Trophoblast cell (in vitro differentiated cells and primary cell): ENCODE data around the gene GOT2.
"Not testable (repeated sequence)": the region's sequence is repeated elsewhere in the genome, so short reads cannot be mapped to it uniquely, and the experiment has no call there.

ENCODE experiments used
- DNase-seq, 2 donors: peaks; one replicate each; pipeline ENCODE4 v3.0.0-alpha.2; 2016
- H2AFZ ChIP-seq: 2 replicates; pipeline ENCODE4 v1.6.1; 2013; ENCODE audit warnings: low read length, moderate library complexity, mild to moderate bottlenecking; ENCODE audit not compliant: insufficient read depth, poor library complexity
- H2AK5ac ChIP-seq: 2 replicates; pipeline ENCODE4 v1.6.1; 2013; ENCODE audit warnings: mild to moderate bottlenecking, low read length
- H2BK120ac ChIP-seq: 2 replicates; pipeline ENCODE4 v1.6.1; 2013; ENCODE audit warnings: low read length, mild to moderate bottlenecking, moderate library complexity; ENCODE audit not compliant: insufficient read depth, poor library complexity
- H2BK12ac ChIP-seq: 2 replicates; pipeline ENCODE4 v1.6.1; 2013; ENCODE audit warnings: mild to moderate bottlenecking, low read length, moderate library complexity
- H2BK5ac ChIP-seq: 2 replicates; pipeline ENCODE4 v1.6.1; 2013; ENCODE audit warnings: low read length, low read depth, moderate library complexity, mild to moderate bottlenecking; ENCODE audit not compliant: poor library complexity
- H3K14ac ChIP-seq: 2 replicates; pipeline ENCODE4 v1.6.1; 2013; ENCODE audit warnings: mild to moderate bottlenecking, low read length
- H3K18ac ChIP-seq: 2 replicates; pipeline ENCODE4 v1.6.1; 2013; ENCODE audit warnings: mild to moderate bottlenecking, low read length
- H3K23ac ChIP-seq: 2 replicates; pipeline ENCODE4 v1.6.1; 2013; ENCODE audit warnings: low read length
- H3K27ac ChIP-seq: 2 replicates; pipeline ENCODE4 v1.5.1; 2013; ENCODE audit warnings: low read depth, mild to moderate bottlenecking, inconsistent platforms, low read length, moderate library complexity
- H3K27me3 ChIP-seq: 2 replicates; pipeline ENCODE4 v1.6.1; 2013; ENCODE audit warnings: inconsistent platforms, mild to moderate bottlenecking, low read length, moderate library complexity; ENCODE audit not compliant: insufficient read depth
- H3K36me3 ChIP-seq, 2 experiments: 1 replicate in 1 of 2; 2 replicates in 1 of 2; pipeline ENCODE4 v1.6.1; 2013; ENCODE audit warnings: low read length in 2 of 2, mild to moderate bottlenecking in 2 of 2, moderate library complexity in 1 of 2; ENCODE audit not compliant: insufficient read depth in 2 of 2, control insufficient read depth in 1 of 2
- H3K4ac ChIP-seq: 2 replicates; pipeline ENCODE4 v1.6.1; 2013; ENCODE audit warnings: low read depth, mild to moderate bottlenecking, low read length, moderate library complexity
- H3K4me1 ChIP-seq, 2 experiments: 1 replicate in 1 of 2; 2 replicates in 1 of 2; pipeline ENCODE4 v1.6.1; 2013; ENCODE audit warnings: low read length in 2 of 2, mild to moderate bottlenecking in 2 of 2, moderate library complexity in 1 of 2; ENCODE audit not compliant: insufficient read depth in 2 of 2, control insufficient read depth in 1 of 2
- H3K4me2 ChIP-seq: 2 replicates; pipeline ENCODE4 v1.6.1; 2013; ENCODE audit warnings: inconsistent platforms, mild to moderate bottlenecking, low read length, moderate library complexity
- H3K4me3 ChIP-seq: 2 replicates; pipeline ENCODE4 v1.5.1; 2013; ENCODE audit warnings: mild to moderate bottlenecking, low read depth, low read length, inconsistent platforms
- H3K79me1 ChIP-seq: one replicate; pipeline ENCODE4 v1.6.1; 2013; ENCODE audit warnings: low read length
- H3K79me2 ChIP-seq: 2 replicates; pipeline ENCODE4 v1.6.1; 2013; ENCODE audit warnings: low read length, mild to moderate bottlenecking; ENCODE audit not compliant: control insufficient read depth, insufficient read depth, poor library complexity
- H3K9ac ChIP-seq: 2 replicates; pipeline ENCODE4 v1.6.1; 2013; ENCODE audit warnings: mild to moderate bottlenecking, low read length
- H3K9me3 ChIP-seq: 2 replicates; pipeline ENCODE4 v1.6.1; 2013; ENCODE audit warnings: low read depth, mild to moderate bottlenecking, control low read depth, inconsistent platforms, low read length; ENCODE audit not compliant: insufficient read depth
- H4K12ac ChIP-seq: 2 replicates; pipeline ENCODE4 v1.6.1; 2013; ENCODE audit warnings: low read depth, mild to moderate bottlenecking, low read length, moderate library complexity
- H4K8ac ChIP-seq: 2 replicates; pipeline ENCODE4 v1.6.1; 2013; ENCODE audit warnings: low read depth, mild to moderate bottlenecking, low read length, moderate library complexity
- H4K91ac ChIP-seq: one replicate; pipeline ENCODE4 v1.6.1; 2013; ENCODE audit warnings: low read depth, mild to moderate bottlenecking, low read length, moderate library complexity
- WGBS: extraction: QIAGEN DNeasy Blood & Tissue Kit; methylation state at CpG from one replicate; pipeline ENCODE4 v1.1.7; 2013; ENCODE audit warnings: missing lambda C conversion rate; ENCODE audit not compliant: insufficient read length, insufficient coverage; ENCODE audit errors: extremely low coverage; 5-methylcytosine and 5-hydroxymethylcytosine counted together

Gene GOT2

GRCh38 chr16:58665200-58665599, 68.9 kb downstream of the GOT2 start:
- Histone ChIP-seq H3K79me2 (no peaks in the 10 kb centered on the region), H3K4me3 (no peak overlapping the region), H4K8ac (no peak overlapping the region), H3K36me3 (peaks cover 12 to 23% of the 10 kb centered on the region in 2 experiments), H2AFZ (no peak overlapping the region), H4K12ac (no peak overlapping the region), H3K23ac (no peak overlapping the region), H3K9ac (no peak overlapping the region), H3K18ac (no peak overlapping the region), H3K79me1 (no peaks in the 10 kb centered on the region), H2AK5ac (no peak overlapping the region), H3K4ac (no peak overlapping the region), H2BK120ac (no peak overlapping the region), H3K27ac (no peak overlapping the region), H3K4me2 (no peak overlapping the region), H3K4me1 (no peaks in the 10 kb centered on the region), H3K9me3 (peaks cover 2% of the 10 kb centered on the region), H2BK5ac (no peak overlapping the region), H2BK12ac (no peak overlapping the region), H3K14ac (no peak overlapping the region), H3K27me3 (no peaks in the 10 kb centered on the region), H4K91ac (no peak overlapping the region)
- no peak for DNase-seq
- no CpG with 5 or more reads among the region's 8 CpGs for WGBS

- H3K79me1 ChIP-seq: no peaks in the 10 kb centered on the region
- H3K23ac ChIP-seq: no peak overlapping the region
Measured at GRCh38 chr16:58661199-58661830, 72.8 kb downstream of the GOT2 start.

GRCh38 chr16:58659911-58660310, 74.2 kb downstream of the GOT2 start:
- no CpG with 5 or more reads among the region's 11 CpGs for WGBS
- H2AFZ ChIP-seq: not testable (repeated sequence)
- peak; percentile 57 to 91 for DNase-seq

More at GRCh38 chr16:58661199-58661830, 72.8 kb downstream of the GOT2 start:
- Histone ChIP-seq H4K91ac (no peak overlapping the region), H3K4me2 (no peak overlapping the region), H2BK5ac (no peak overlapping the region), H3K9me3 (peaks cover 2% of the 10 kb centered on the region), H3K79me2 (no peaks in the 10 kb centered on the region), H3K14ac (no peak overlapping the region), H4K8ac (no peak overlapping the region), H3K27ac (no peak overlapping the region), H3K18ac (no peak overlapping the region), H2AK5ac (no peak overlapping the region), H4K12ac (no peak overlapping the region), H2BK12ac (no peak overlapping the region), H2AFZ (no peak overlapping the region), H3K27me3 (no peaks in the 10 kb centered on the region), H2BK120ac (no peak overlapping the region), H3K4ac (no peak overlapping the region), H3K9ac (no peak overlapping the region), H3K4me1 (no peaks in the 10 kb centered on the region), H3K4me3 (no peak overlapping the region), H3K36me3 (peaks cover 0 to 3% of the 10 kb centered on the region in 2 experiments)
- DNase-seq: peak; percentile 88 to 94
- no CpG with 5 or more reads among the region's 12 CpGs for WGBS

DNA sequence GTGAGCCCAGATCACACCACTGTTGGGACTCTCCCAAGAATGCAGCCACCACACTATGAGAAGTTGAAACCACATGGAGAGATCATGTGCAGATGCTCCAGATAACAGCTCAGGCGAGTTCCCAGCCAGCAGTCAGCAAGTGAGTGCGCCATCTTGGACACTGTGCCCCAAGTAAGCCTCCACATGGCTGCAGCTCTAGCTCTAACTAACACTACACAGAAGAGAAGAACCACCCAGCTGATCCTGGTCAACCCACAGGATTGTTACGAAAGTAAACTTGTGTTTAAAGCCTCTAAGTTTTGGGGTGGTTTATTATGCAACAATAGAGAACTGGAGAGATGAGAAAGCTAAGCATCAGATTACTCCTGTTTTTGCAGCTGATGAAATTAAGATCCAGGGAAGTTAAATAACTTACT, 75.3 kb downstream of the GOT2 start:
- Histone ChIP-seq H3K4ac (no peak overlapping the region), H2AK5ac (no peak overlapping the region), H4K12ac (no peak overlapping the region), H3K79me2 (no peaks in the 10 kb centered on the region), H3K18ac (no peak overlapping the region), H4K91ac (no peak overlapping the region), H4K8ac (no peak overlapping the region), H3K4me3 (no peak overlapping the region), H3K36me3 (no peaks in the 10 kb centered on the region), H2BK120ac (no peak overlapping the region), H2BK5ac (no peak overlapping the region), H3K27ac (no peak overlapping the region), H3K23ac (no peak overlapping the region), H3K14ac (no peak overlapping the region), H3K4me2 (no peak overlapping the region), H3K4me1 (no peaks in the 10 kb centered on the region), H3K79me1 (no peaks in the 10 kb centered on the region), H3K9me3 (no peaks in the 10 kb centered on the region), H3K27me3 (no peaks in the 10 kb centered on the region), H2BK12ac (no peak overlapping the region), H2AFZ (no peak overlapping the region), H3K9ac (no peak overlapping the region)
- DNase-seq: no peak
- WGBS: no CpG with 5 or more reads among the region's 3 CpGs

More at GRCh38 chr16:58659911-58660310, 74.2 kb downstream of the GOT2 start:
- not testable (repeated sequence) for H4K12ac ChIP-seq, H3K9me3 ChIP-seq, H3K4me1 ChIP-seq, H4K8ac ChIP-seq, H3K27ac ChIP-seq, H3K18ac ChIP-seq, H3K4me3 ChIP-seq, H3K23ac ChIP-seq, H3K9ac ChIP-seq, H2BK12ac ChIP-seq, H2BK120ac ChIP-seq, H3K79me1 ChIP-seq, H4K91ac ChIP-seq, H3K27me3 ChIP-seq, H3K36me3 ChIP-seq, H3K4me2 ChIP-seq, H3K4ac ChIP-seq, H2AK5ac ChIP-seq, H3K79me2 ChIP-seq, H3K14ac ChIP-seq, H2BK5ac ChIP-seq
